Aorta (tissue), 5 donors: ENCODE results near the gene ALG13. TPM values are rescaled to one million over a fixed set of nuclear protein-coding genes. Genes with fewer than 3 reads are reported as not detected.

Experiments used
- ATAC-seq: fragments of 200-7000 bp; cut with Tn5 transposase; one replicate; pipeline ENCODE4 v1.9.1; 2022; ENCODE audit warnings: moderate library complexity; ENCODE audit not compliant: low FRiP score
- DNase-seq, 2 donors: peaks; one replicate each; pipeline ENCODE4 v3.0.0-alpha.2; 2020
- H3K27ac ChIP-seq, 2 donors: one replicate each; pipeline ENCODE4 v1.5.1; 2013; ENCODE audit warnings: low read length in 2 of 2, mild to moderate bottlenecking in 2 of 2, moderate library complexity in 2 of 2, control low read depth in 1 of 2, inconsistent platforms in 1 of 2, low read depth in 1 of 2
- H3K27me3 ChIP-seq, 2 donors: one replicate each; pipeline ENCODE4 v1.6.1; 2013; ENCODE audit warnings: control low read depth in 1 of 2, low read length in 1 of 2, mild to moderate bottlenecking in 1 of 2, moderate library complexity in 1 of 2; ENCODE audit not compliant: insufficient read depth in 2 of 2, control insufficient read depth in 1 of 2
- H3K36me3 ChIP-seq, 2 donors: one replicate each; pipeline ENCODE4 v1.6.1; 2013; ENCODE audit warnings: control low read depth in 1 of 2, low read length in 1 of 2, mild to moderate bottlenecking in 1 of 2; ENCODE audit not compliant: insufficient read depth in 2 of 2, control insufficient read depth in 1 of 2
- H3K4me1 ChIP-seq, 2 donors: one replicate each; pipeline ENCODE4 v1.6.1; 2013; ENCODE audit warnings: low read length in 2 of 2, control low read depth in 1 of 2, mild to moderate bottlenecking in 1 of 2, moderate library complexity in 1 of 2; ENCODE audit not compliant: insufficient read depth in 2 of 2, control insufficient read depth in 1 of 2
- H3K4me3 ChIP-seq, 2 donors: one replicate each; pipeline ENCODE4 v1.5.1; 2013; ENCODE audit warnings: low read length in 2 of 2, control low read depth in 1 of 2, mild to moderate bottlenecking in 1 of 2
- H3K9me3 ChIP-seq: one replicate; pipeline ENCODE4 v1.6.1; 2013; ENCODE audit warnings: mild to moderate bottlenecking, low read length; ENCODE audit not compliant: control insufficient read depth
- WGBS, 2 donors: extraction: QIAGEN DNeasy Blood & Tissue Kit; methylation state at CpG; one replicate each; pipeline ENCODE4 v1.1.7; 2013; 5-methylcytosine and 5-hydroxymethylcytosine counted together
- intact Hi-C, 2 donors: fragments of 100-400 bp; cut with DNase I; formaldehyde crosslinking; loops; one replicate each; pipeline versions ENCODE4 v1.14.2 to v1.15.0; 2022
- polyA plus RNA-seq, 2 donors: library from polyadenylated mRNA; stranded (reverse); fragments of 200-250 nt; gene quantifications; one replicate each; pipeline ENCODE4 v1.2.3, GENCODE V29; 2013
- total RNA-seq, 2 donors: library from RNA; stranded (reverse); fragmentation: NEBNext Ultra II Directional; extraction: Animal tissue kit (Norgen Biotek cat#: 25700); gene quantifications; one replicate each; pipeline ENCODE4 v1.2.1, GENCODE V29; 2021
- donor health status: healthy with polysubstance abuse.
- donor health status: Bipolar disorder and iron deficiency.
- donor health status: DM: no; HTN: no; CAD: no.
- donor health status: DM: no; HTN: no; CAD: no.
- donor health status: DM: yes; HTN: yes; CAD: no.

ALG13 gene
- total and polyA plus RNA-seq, 4 donors = 31.2 to 86.0 (median 53.4) TPM

DNA sequence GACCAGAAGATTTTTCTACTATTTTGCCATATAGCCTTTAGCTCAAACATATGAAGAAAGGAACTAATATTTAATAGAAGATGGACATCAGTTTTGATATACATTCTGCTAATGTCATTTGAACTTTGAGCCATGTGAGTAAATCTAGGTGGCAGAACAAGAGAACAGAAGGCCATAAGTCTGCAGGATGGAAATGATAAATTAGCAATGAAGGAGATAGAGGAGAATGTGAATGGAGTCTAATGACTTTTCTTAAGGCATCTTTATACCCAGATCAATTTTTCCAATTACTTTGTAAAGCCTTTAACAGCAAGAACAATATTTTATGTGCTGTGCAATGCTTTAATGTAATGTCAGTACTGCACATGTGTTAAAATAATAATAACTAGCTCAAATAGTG lies 30.1 kb upstream of the ALG13 start:
- no peaks in the 10 kb centered on the region for H3K36me3 ChIP-seq
- H3K4me1 ChIP-seq = no peaks in the 10 kb centered on the region
- H3K9me3 ChIP-seq = no peaks in the 10 kb centered on the region
- H3K27ac ChIP-seq = no peak overlapping the region
- intact Hi-C loops = no loop called here
- ATAC-seq (no peak), DNase-seq (no peak)
- no peaks in the 10 kb centered on the region for H3K27me3 ChIP-seq
- H3K4me3 ChIP-seq = no peak overlapping the region

DNA sequence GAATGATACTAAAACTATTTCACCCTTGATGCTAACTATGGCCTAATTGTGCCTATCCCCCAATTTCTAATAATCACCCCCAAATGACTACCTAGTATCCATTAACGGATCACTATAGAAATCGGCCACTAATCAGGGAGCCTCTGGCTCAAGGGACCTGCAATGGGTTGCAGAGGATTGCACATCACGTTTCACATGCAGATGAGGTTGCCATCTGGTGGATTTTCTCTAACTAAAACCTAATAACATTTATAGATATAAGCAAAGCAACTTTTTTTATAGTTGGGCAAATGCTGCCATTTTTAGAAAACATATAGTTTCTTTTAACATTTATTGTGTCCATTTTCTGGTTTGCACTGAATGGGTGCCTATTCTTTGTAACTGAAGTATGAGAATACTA lies 28.3 kb upstream of the ALG13 start:
- intact Hi-C loops = no loop called here
- no peaks in the 10 kb centered on the region for H3K9me3 ChIP-seq
- ATAC-seq (no peak), DNase-seq (no peak)
- WGBS, 2 donors = 32 to 33% methylated on average over 3 of the region's 3 CpGs
- no peaks in the 10 kb centered on the region for H3K36me3 ChIP-seq
- no peaks in the 10 kb centered on the region for H3K27me3 ChIP-seq
- H3K4me1 ChIP-seq = no peaks in the 10 kb centered on the region
- no peak overlapping the region for H3K4me3 ChIP-seq
- H3K27ac ChIP-seq = no peak overlapping the region

- intact Hi-C loops = no loop called here
- no peak for DNase-seq
- 82 to 95% methylated on average over 1 of the region's 1 CpG for WGBS, 2 donors
These were observed 19.7 kb upstream of the ALG13 start for GRCh38 chrX:111661241-111661640.

GRCh38 chrX:111662292-111662691 lies 18.7 kb upstream of the ALG13 start:
- ATAC-seq = no peak
- intact Hi-C loops = no loop called here
- 64 to 84% methylated on average over 3 of the region's 3 CpGs for WGBS, 2 donors

More at GRCh38 chrX:111661241-111661640, 19.7 kb upstream of the ALG13 start:
- H3K9me3 ChIP-seq = no peaks in the 10 kb centered on the region
- no peaks in the 10 kb centered on the region for H3K36me3 ChIP-seq
- no peak for ATAC-seq
- H3K27me3 ChIP-seq = no peaks in the 10 kb centered on the region
- no peaks in the 10 kb centered on the region for H3K4me1 ChIP-seq
- no peak overlapping the region for H3K4me3 ChIP-seq
- no peak overlapping the region for H3K27ac ChIP-seq

GRCh38 chrX:111671668-111672067 lies 9.3 kb upstream of the ALG13 start:
- no peaks in the 10 kb centered on the region for H3K36me3 ChIP-seq
- no peaks in the 10 kb centered on the region for H3K4me1 ChIP-seq
- no peak for DNase-seq
- 37 to 48% methylated on average over 7 of the region's 7 CpGs for WGBS, 2 donors
- intact Hi-C loops = no loop called here
- H3K4me3 ChIP-seq = no peak overlapping the region
- no peak for ATAC-seq
- no peaks in the 10 kb centered on the region for H3K9me3 ChIP-seq
- no peak overlapping the region for H3K27ac ChIP-seq
- no peaks in the 10 kb centered on the region for H3K27me3 ChIP-seq

More at GRCh38 chrX:111662292-111662691, 18.7 kb upstream of the ALG13 start:
- Histone ChIP-seq H3K27ac (no peak overlapping the region), H3K27me3 (no peaks in the 10 kb centered on the region), H3K4me3 (no peak overlapping the region), H3K9me3 (no peaks in the 10 kb centered on the region), H3K4me1 (no peaks in the 10 kb centered on the region), H3K36me3 (no peaks in the 10 kb centered on the region)
- no peak for DNase-seq

DNA sequence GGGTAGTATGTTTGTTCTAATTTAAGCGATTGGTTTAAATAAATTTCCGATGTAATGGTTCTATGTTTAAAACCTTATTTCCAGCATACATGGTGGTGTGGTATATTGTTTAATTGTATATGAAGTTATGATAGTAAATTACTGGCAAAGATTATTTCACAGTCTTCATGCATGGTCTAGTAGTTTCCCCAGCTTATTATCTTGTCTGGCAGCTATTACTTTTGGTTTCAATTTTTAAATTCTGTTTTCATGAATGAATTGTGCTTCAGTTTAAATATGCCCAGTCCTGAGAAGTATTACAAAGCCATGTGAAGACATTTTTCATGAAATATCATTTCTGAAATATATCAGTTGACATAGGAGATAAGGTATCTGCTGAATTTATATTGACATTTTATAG lies 6.3 kb downstream of the ALG13 start:
- DNase-seq (no peak), ATAC-seq (no peak)
- Histone ChIP-seq H3K27ac (no peak overlapping the region), H3K4me3 (no peak overlapping the region), H3K27me3 (no peaks in the 10 kb centered on the region), H3K9me3 (no peaks in the 10 kb centered on the region), H3K4me1 (no peaks in the 10 kb centered on the region), H3K36me3 (no peaks in the 10 kb centered on the region)
- intact Hi-C loops = no loop called here
- 95 to 97% methylated on average over 2 of the region's 2 CpGs for WGBS, 2 donors

DNA sequence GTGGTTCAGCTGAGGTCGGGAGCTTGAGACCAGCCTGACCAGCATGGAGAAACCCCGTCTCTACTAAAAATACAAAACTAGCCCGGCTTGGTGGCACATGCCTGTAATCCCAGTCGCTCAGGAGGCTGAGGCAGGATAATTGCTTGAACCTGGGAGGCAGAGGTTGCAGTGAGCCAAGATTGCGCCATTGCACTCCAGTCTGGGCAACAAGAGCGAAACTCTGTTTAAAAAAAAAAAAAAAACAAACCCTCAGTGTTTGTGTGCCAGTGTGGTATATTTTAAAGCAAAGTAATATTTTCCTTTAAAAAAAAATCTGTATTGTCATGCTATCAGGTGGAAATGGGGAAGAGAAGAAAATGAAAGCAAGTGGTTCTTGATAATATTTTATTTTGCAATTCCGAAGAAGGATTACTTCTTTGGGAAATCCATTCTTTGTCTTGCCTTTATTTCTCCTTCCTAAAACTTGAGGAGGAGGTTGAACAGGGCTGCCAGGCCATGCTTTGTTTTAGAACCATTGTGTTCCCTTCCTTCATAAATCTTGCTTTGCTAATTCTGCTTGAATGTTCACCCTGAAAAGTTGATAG lies 14.4 kb downstream of the ALG13 start:
- intact Hi-C loops = no loop called here
- 42 to 59% methylated on average over 7 of the region's 7 CpGs for WGBS, 2 donors
- Histone ChIP-seq H3K9me3 (no peaks in the 10 kb centered on the region), H3K36me3 (no peaks in the 10 kb centered on the region), H3K4me3 (no peak overlapping the region), H3K4me1 (no peaks in the 10 kb centered on the region), H3K27ac (no peak overlapping the region), H3K27me3 (no peaks in the 10 kb centered on the region)
- DNase-seq (no peak), ATAC-seq (no peak)

DNA sequence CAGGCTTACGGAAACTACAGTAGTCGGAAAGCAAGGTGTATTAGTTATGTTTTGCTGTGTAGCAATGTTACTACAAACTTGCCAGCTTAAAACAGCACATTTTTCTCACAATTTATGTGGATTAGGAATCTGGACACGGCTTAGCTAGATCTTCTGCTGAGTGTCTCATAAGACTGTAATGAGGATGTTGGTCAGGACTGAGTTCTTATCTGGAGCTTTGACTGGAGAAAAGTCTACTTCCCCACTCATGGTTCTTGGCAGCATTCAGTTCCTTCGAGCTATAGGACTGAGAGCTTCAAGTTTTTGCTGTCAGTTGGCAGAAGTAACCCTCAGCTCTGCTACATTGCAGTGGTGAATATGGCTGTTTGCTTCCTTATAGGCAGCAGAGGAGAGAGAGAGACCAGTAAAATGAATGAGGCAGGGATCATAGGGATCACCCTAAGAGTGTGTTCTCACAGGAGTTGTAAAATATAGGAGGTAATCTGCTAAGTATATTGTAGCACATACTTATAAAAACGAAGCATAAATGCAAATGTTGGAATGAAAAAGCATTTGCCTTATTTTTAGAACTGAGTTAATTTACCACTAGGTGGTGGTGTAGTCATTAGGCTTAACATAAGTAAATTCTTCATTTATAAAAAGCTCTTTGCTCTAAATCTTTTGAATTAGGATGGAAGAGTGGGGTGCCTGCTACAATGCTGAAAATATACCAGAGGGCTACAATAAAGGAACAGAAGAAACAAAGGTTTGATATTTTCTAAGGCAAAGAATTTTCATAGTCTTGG lies 38.6 kb downstream of the ALG13 start:
- H3K27me3 ChIP-seq = no peaks in the 10 kb centered on the region

GRCh38 chrX:111728096-111728495 lies 47.1 kb downstream of the ALG13 start:
- WGBS, 2 donors = 61 to 63% methylated on average over 2 of the region's 2 CpGs
- Histone ChIP-seq H3K27me3 (no peaks in the 10 kb centered on the region), H3K9me3 (no peaks in the 10 kb centered on the region), H3K4me1 (no peaks in the 10 kb centered on the region), H3K4me3 (no peak overlapping the region), H3K36me3 (peaks cover 0 to 2% of the 10 kb centered on the region in 2 donors), H3K27ac (no peak overlapping the region)
- no peak for ATAC-seq
- no peak for DNase-seq
- intact Hi-C loops = no loop called here

More for the DNA sequence above, 38.6 kb downstream of the ALG13 start:
- no peak for ATAC-seq
- H3K4me1 ChIP-seq = no peaks in the 10 kb centered on the region
- intact Hi-C loops = no loop called here
- H3K9me3 ChIP-seq = no peaks in the 10 kb centered on the region
- no peak for DNase-seq
- no peak overlapping the region for H3K4me3 ChIP-seq
- H3K27ac ChIP-seq = no peak overlapping the region
- 51% methylated on average over 5 of the region's 5 CpGs for WGBS, 2 donors
- H3K36me3 ChIP-seq = no peaks in the 10 kb centered on the region
